ENCODE data around the gene NID1.

DNA sequence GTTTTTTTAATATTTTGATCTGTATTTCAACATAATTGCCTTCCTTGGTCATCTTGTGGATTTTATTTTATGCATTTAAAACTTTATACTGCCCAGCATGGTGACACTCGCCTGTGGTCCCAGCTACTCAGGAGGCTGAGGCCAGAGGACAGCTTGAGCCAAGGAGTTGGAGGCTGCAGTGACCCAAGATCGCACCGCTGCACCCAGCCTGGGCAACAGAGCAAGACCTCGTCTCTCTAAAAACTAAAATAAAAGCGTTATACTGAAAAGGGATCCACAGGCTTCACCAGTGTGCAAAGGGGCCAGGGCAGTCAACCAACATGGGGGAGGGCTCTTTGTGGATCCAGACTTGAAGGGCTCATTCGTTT is 1.4 kb downstream of the NID1 start:
- no peak for TF ChIP-seq RAD21 (IDR thresholded peaks at IDR 0.05)
- TF ChIP-seq, protein P1, sequence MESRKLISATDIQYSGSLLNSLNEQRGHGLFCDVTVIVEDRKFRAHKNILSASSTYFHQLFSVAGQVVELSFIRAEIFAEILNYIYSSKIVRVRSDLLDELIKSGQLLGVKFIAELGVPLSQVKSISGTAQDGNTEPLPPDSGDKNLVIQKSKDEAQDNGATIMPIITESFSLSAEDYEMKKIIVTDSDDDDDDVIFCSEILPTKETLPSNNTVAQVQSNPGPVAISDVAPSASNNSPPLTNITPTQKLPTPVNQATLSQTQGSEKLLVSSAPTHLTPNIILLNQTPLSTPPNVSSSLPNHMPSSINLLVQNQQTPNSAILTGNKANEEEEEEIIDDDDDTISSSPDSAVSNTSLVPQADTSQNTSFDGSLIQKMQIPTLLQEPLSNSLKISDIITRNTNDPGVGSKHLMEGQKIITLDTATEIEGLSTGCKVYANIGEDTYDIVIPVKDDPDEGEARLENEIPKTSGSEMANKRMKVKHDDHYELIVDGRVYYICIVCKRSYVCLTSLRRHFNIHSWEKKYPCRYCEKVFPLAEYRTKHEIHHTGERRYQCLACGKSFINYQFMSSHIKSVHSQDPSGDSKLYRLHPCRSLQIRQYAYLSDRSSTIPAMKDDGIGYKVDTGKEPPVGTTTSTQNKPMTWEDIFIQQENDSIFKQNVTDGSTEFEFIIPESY (IDR thresholded peaks at IDR 0.05), result no peak
- no peak for TF ChIP-seq JUND (IDR thresholded peaks at IDR 0.05)
- TF ChIP-seq, protein P2, sequence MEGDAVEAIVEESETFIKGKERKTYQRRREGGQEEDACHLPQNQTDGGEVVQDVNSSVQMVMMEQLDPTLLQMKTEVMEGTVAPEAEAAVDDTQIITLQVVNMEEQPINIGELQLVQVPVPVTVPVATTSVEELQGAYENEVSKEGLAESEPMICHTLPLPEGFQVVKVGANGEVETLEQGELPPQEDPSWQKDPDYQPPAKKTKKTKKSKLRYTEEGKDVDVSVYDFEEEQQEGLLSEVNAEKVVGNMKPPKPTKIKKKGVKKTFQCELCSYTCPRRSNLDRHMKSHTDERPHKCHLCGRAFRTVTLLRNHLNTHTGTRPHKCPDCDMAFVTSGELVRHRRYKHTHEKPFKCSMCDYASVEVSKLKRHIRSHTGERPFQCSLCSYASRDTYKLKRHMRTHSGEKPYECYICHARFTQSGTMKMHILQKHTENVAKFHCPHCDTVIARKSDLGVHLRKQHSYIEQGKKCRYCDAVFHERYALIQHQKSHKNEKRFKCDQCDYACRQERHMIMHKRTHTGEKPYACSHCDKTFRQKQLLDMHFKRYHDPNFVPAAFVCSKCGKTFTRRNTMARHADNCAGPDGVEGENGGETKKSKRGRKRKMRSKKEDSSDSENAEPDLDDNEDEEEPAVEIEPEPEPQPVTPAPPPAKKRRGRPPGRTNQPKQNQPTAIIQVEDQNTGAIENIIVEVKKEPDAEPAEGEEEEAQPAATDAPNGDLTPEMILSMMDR (IDR thresholded peaks at IDR 0.05; ENCODE audit: low read depth, low read length, missing input control), result no peak
- TF ChIP-seq, protein P3, sequence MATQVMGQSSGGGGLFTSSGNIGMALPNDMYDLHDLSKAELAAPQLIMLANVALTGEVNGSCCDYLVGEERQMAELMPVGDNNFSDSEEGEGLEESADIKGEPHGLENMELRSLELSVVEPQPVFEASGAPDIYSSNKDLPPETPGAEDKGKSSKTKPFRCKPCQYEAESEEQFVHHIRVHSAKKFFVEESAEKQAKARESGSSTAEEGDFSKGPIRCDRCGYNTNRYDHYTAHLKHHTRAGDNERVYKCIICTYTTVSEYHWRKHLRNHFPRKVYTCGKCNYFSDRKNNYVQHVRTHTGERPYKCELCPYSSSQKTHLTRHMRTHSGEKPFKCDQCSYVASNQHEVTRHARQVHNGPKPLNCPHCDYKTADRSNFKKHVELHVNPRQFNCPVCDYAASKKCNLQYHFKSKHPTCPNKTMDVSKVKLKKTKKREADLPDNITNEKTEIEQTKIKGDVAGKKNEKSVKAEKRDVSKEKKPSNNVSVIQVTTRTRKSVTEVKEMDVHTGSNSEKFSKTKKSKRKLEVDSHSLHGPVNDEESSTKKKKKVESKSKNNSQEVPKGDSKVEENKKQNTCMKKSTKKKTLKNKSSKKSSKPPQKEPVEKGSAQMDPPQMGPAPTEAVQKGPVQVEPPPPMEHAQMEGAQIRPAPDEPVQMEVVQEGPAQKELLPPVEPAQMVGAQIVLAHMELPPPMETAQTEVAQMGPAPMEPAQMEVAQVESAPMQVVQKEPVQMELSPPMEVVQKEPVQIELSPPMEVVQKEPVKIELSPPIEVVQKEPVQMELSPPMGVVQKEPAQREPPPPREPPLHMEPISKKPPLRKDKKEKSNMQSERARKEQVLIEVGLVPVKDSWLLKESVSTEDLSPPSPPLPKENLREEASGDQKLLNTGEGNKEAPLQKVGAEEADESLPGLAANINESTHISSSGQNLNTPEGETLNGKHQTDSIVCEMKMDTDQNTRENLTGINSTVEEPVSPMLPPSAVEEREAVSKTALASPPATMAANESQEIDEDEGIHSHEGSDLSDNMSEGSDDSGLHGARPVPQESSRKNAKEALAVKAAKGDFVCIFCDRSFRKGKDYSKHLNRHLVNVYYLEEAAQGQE (IDR thresholded peaks at IDR 0.05), result no peak
- TF ChIP-seq, protein P4, sequence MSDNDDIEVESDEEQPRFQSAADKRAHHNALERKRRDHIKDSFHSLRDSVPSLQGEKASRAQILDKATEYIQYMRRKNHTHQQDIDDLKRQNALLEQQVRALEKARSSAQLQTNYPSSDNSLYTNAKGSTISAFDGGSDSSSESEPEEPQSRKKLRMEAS (IDR thresholded peaks at IDR 0.05), result no peak
- no peak for TF ChIP-seq GABPA (IDR thresholded peaks at IDR 0.05 in 1 of 2, conservative IDR thresholded peaks at IDR 0.05 in 1 of 2)
- no peak for TF ChIP-seq FOXA1 (IDR thresholded peaks at IDR 0.05)
- no peak for TF ChIP-seq SP1 (IDR thresholded peaks at IDR 0.05)
- TF ChIP-seq YY1 (IDR thresholded peaks at IDR 0.05), result no peak
- TF ChIP-seq, protein P5, sequence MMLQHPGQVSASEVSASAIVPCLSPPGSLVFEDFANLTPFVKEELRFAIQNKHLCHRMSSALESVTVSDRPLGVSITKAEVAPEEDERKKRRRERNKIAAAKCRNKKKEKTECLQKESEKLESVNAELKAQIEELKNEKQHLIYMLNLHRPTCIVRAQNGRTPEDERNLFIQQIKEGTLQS (IDR thresholded peaks at IDR 0.05), result no peak
- TF ChIP-seq EGR1 (IDR thresholded peaks at IDR 0.05; ENCODE audit: low read depth in 2 of 2), result no peak
- no peak for TF ChIP-seq TAF1 (conservative IDR thresholded peaks at IDR 0.05)
- TF ChIP-seq HNF4G (IDR thresholded peaks at IDR 0.05), result no peak
